SK-N-MC (cell line): ENCODE results near the gene TPD52L1.

Source experiments
- EZH2 ChIP-seq: fragments of 200-600 bp; sonication (generic); IDR thresholded peaks from one replicate; pipeline ENCODE4 v1.6.1; 2017; ENCODE audit warnings: antibody characterized with exemption
- FOXP2 ChIP-seq: optimal IDR thresholded peaks from 2 replicates; pipeline ENCODE3; 2011; ENCODE audit warnings: mild to moderate bottlenecking, moderate library complexity; ENCODE audit not compliant: insufficient read depth; ENCODE audit errors: extremely low read length, control extremely low read depth
- POLR2AphosphoS5 ChIP-seq: IDR thresholded peaks from 2 replicates; pipeline ENCODE4 v1.6.1; 2012; ENCODE audit warnings: mild to moderate bottlenecking, low read depth, low read length, borderline replicate concordance

- TF ChIP-seq POLR2AphosphoS5 (no peak), FOXP2 (no peak), EZH2 (no peak)
Measured at GRCh38 chr6:125268765-125269164, 115.2 kb downstream of the TPD52L1 start.
